ENCODE results near the gene GPR108.

DNA sequence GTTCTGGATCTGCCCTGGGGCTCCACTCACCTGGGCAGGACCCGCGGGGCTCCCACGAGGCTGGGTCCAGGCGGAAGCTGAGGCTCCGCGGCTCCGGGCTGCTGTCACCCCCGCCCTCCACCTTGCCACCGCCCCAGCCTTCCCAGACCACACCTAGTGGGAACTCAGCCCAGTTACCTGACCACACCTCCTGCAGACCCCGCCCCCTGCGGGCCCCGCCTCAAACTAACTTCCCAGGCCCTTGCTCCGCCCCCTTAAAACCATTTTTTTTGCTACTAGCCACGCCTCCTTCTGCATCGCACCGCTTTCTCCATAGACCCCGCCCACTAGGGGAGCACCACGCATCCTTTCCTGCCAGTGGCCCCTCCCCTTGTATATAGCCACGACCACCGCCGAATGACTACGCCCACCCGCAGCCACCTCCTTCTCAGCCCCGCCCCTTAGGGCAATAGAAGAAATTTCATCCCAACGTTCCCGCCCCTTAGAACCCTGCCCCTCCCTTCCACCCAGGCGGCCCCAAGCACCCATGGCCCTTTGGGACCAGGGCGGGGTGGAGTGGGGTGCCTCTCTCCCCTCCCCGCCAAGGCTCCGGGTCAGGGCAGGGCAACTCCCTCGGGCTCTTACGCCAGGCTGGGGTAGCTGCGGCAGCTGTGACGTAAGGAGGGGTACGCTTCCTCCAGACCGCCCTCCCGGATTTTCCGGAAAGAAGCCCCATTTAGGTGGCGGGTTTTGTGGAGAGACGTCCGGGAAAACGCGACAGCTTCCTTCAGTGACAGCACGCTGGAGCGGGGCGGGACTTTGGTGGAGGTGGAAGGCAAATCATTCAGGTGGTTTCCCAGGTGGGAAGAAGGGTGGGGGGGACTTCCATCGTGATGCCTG, 30.2 kb upstream of the GPR108 start, which contains the start of gene SH2D3A:
- TF ChIP-seq, protein P1, sequence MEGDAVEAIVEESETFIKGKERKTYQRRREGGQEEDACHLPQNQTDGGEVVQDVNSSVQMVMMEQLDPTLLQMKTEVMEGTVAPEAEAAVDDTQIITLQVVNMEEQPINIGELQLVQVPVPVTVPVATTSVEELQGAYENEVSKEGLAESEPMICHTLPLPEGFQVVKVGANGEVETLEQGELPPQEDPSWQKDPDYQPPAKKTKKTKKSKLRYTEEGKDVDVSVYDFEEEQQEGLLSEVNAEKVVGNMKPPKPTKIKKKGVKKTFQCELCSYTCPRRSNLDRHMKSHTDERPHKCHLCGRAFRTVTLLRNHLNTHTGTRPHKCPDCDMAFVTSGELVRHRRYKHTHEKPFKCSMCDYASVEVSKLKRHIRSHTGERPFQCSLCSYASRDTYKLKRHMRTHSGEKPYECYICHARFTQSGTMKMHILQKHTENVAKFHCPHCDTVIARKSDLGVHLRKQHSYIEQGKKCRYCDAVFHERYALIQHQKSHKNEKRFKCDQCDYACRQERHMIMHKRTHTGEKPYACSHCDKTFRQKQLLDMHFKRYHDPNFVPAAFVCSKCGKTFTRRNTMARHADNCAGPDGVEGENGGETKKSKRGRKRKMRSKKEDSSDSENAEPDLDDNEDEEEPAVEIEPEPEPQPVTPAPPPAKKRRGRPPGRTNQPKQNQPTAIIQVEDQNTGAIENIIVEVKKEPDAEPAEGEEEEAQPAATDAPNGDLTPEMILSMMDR (IDR thresholded peaks at IDR 0.05; ENCODE audit: poor library complexity): no peak
- TF ChIP-seq EZH2 (IDR thresholded peaks at IDR 0.05; ENCODE audit: borderline replicate concordance) (no peak), EZH2phosphoT487 (IDR thresholded peaks at IDR 0.05; ENCODE audit: low read depth, severe bottlenecking, unreplicated experiment) (no peak)

Measured in hepatocyte (in vitro differentiated cells).